Measurements from ENCODE around the gene SEC61B.

DNA sequence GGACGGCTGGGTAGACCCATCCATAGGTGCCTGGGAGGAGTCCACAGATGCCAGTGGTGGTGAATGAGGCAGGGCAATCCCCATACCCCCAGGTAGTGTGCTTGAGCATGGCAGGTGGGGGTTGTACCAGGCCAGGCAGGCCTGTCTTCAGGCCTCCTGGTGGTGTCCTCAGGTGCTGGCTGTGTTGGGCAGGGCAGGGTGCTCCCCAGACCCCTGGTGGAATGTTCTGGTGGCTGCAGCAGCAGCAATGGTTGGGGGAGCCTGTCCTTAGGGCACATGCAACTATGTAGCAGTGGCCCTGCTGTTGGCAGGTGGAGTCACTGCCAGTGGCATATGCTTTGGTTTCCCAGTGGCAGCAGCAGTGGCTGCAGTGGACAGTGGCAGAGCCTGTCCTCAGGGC lies 10.3 kb upstream of the SEC61B start:
- TF ChIP-seq SP1 (IDR thresholded peaks at IDR 0.05) (no peak), TARDBP (IDR thresholded peaks at IDR 0.05) (no peak), FOXM1 (IDR thresholded peaks at IDR 0.05; ENCODE audit: borderline replicate concordance) (no peak), HDGF (IDR thresholded peaks at IDR 0.05; ENCODE audit: borderline replicate concordance) (no peak)
